Activated effector memory CD4-positive, alpha-beta T cell treated with Interleukin-2 at 50 U/mL for 16 hours (primary cell): ENCODE results near the gene NPTX2.

ENCODE experiments used
- DNase-seq: peaks from one replicate; pipeline ENCODE4 v3.0.0-alpha.2; 2020

Gene NPTX2

DNA sequence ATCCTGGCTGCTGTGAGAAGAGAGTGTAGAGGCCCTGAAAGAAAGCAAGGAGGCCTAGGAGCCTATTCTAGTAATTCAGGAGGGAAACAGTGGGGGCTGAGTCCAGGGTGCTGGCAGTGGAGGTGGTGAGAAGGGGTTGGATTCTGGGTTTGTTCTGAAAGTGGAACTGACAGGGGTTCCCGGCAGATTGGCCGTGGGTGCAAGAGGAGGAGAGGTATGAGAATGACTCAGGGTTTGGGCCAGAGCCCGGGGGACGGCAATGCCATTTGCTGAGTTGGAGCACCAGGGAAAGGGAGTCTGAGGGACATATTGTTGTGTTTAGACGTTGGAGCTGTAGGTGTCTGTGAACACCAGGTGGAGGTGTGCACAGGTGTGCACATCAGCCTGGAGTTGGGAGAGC, 38.5 kb downstream of the NPTX2 start:
- DNase-seq: no peak

DNA sequence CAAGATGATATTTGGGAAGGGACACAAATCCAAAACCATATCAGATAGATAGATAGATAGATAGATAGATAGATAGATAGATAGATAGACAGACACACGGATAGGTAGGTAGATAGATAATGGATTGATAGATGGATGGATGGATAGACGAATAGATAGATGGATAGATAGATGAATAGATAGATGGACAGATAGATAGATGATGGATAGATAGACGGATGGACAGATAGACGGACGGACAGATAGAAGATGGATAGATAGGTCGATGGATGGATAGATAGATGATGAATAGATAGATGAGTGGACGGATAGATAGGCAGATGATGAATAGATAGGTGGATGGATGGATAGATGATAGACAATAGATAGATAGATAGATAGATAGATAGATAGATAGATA, 39.8 kb downstream of the NPTX2 start:
- no peak for DNase-seq

DNA sequence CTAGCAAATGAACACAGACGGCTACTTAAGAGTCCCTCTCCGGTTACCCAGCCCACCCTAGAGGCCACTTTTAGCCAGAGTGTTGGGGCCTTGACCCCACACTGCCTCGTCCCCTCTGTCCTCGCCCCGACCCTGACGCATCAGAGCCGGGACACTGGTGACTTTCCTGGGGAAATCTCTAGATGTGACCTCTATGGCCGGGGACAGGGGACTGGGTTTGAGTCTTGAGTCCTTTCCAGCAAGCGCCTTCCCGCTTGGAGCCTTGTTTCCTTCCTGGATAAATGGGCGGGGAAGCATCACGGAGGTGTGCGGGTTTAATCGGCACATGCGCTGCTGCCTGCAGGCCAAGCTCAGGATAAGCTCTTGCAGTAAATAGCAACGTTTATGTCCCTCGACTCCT, 40.7 kb downstream of the NPTX2 start:
- DNase-seq: no peak

DNA sequence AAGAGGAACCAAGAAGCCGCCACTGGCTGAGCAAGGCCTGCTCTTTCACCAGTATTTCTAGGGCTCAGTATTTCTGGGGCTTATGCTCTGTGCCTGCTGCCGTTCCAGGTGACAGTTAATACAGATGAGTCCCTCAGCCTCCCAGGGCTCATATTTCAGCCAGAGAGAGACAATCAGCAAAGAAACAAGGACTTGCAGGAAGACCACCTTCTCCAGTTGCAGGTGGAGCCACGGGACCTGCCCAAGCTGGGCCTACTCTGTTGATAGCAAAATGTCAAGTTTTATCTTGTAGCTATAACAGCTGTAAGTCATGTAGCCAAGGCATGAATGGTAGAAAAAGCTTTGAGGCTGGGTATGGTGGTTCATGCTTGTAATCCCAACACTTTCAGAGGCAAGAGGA, 42.7 kb downstream of the NPTX2 start:
- DNase-seq: no peak

DNA sequence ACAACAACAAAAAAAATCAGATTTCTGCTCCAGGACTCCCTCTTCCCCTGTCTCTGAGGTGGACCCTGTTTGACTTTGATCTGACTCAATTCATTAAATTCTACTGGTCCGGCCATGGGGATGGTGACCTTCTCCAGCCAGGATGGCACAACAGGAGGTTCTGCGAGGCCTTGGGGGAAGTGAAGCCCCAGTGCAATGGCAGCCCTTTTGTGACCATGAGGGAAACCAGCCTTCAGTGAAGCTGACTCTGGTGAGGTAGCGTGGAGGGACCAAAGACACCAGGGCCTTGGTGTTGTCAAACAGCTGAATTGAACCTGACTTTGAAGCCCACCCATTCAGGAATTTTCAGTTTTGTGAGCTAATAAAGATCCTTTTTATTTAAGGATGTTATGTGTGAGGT, 44.5 kb downstream of the NPTX2 start:
- no peak for DNase-seq

GRCh38 chr7:98662289-98662688, 45.2 kb downstream of the NPTX2 start:
- DNase-seq: no peak

GRCh38 chr7:98664882-98665281, 47.8 kb downstream of the NPTX2 start:
- no peak for DNase-seq

GRCh38 chr7:98668255-98668654, 51.2 kb downstream of the NPTX2 start:
- DNase-seq: no peak

- no peak for DNase-seq
Observed at GRCh38 chr7:98669329-98670000, 52.4 kb downstream of the NPTX2 start.

DNA sequence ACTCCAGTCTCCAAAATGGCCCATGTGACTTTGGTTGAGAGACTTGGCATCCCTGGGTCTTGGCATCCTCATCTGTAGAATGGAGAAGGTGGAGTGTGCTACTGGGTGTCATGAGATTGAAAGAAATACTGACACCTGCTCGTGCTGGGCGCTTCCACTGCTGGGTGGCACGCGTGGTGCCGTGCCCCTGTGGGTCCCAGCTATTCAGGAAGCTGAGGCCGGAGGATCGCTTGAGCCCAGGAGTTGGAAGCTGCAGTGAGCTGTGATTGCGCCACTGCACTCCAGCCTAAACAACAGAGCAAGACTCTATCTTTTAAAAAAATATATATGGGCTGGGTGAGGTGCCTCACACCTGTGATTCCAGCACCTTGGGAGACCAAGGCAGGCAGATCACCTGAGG, 53.1 kb downstream of the NPTX2 start:
- no peak for DNase-seq

- DNase-seq: no peak
Observed at GRCh38 chr7:98671733-98672331, 54.7 kb downstream of the NPTX2 start.

DNA sequence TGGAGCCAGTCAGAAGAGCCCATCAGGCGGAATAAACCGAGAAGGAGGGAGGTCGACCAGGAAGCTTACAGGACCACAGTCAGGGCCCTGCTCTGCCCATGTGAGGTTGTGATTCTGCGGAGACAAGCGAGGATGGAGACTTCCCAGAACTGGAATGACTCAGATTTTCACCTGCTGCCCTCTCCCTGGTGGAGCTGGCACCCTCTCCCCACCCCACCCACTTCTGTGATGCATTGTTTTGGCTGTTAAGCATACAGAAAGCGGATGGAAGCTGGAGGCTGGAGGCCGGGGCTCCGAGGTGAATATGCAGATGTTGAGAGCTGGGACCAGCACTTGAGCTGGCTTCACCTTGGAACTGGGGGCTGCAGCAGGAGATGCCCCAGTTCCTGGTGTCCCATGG, 57.4 kb downstream of the NPTX2 start:
- no peak for DNase-seq

GRCh38 chr7:98674881-98675280, 57.8 kb downstream of the NPTX2 start:
- no peak for DNase-seq

GRCh38 chr7:98678215-98678614, 61.1 kb downstream of the NPTX2 start:
- DNase-seq: no peak
